Mesenchymal stem cell (in vitro differentiated cells and primary cell): Measurements from ENCODE around the gene DEF6.
A peak's percentile ranks its signal among the peaks of the same experiment; 100 is the strongest.
"Not testable (repeated sequence)": the region's sequence is repeated elsewhere in the genome, so short reads cannot be mapped to it uniquely, and the experiment has no call there.

Experiments used
- DNase-seq: peaks from one replicate; pipeline ENCODE4 v3.0.0-alpha.2; 2013
- H2AFZ ChIP-seq: one replicate; pipeline ENCODE4 v1.6.1; 2013; ENCODE audit warnings: low read depth, mild to moderate bottlenecking, control low read depth, inconsistent platforms, low read length, moderate library complexity
- H2AK5ac ChIP-seq: 2 replicates; pipeline ENCODE4 v1.6.1; 2013; ENCODE audit warnings: low read length, moderate library complexity, mild to moderate bottlenecking, inconsistent platforms; ENCODE audit not compliant: severe bottlenecking
- H2BK120ac ChIP-seq: one replicate; pipeline ENCODE4 v1.6.1; 2013; ENCODE audit warnings: low read depth, mild to moderate bottlenecking, inconsistent platforms, low read length, moderate library complexity
- H2BK12ac ChIP-seq, 2 experiments: one replicate each; pipeline ENCODE4 v1.6.1; 2013; ENCODE audit warnings: inconsistent platforms in 2 of 2, low read length in 2 of 2, mild to moderate bottlenecking in 2 of 2, moderate library complexity in 2 of 2, control low read depth in 1 of 2
- H2BK15ac ChIP-seq: one replicate; pipeline ENCODE4 v1.6.1; 2013; ENCODE audit warnings: mild to moderate bottlenecking, low read depth, inconsistent platforms; ENCODE audit not compliant: poor library complexity, severe bottlenecking
- H2BK5ac ChIP-seq: 2 replicates; pipeline ENCODE4 v1.6.1; 2013; ENCODE audit warnings: low read depth, mild to moderate bottlenecking, low read length, control low read depth, inconsistent platforms; ENCODE audit not compliant: poor library complexity, severe bottlenecking
- H3K14ac ChIP-seq, 2 experiments: one replicate each; pipeline ENCODE4 v1.6.1; 2013; ENCODE audit warnings: inconsistent platforms in 2 of 2, low read length in 2 of 2, control low read depth in 1 of 2, mild to moderate bottlenecking in 1 of 2, moderate library complexity in 1 of 2
- H3K18ac ChIP-seq, 2 experiments: one replicate each; pipeline ENCODE4 v1.6.1; 2013; ENCODE audit warnings: inconsistent platforms in 2 of 2, low read length in 2 of 2, control low read depth in 1 of 2, low read depth in 1 of 2, mild to moderate bottlenecking in 1 of 2
- H3K23ac ChIP-seq, 2 experiments: one replicate each; pipeline ENCODE4 v1.6.1; 2013; ENCODE audit warnings: inconsistent platforms in 2 of 2, low read length in 2 of 2, mild to moderate bottlenecking in 2 of 2, moderate library complexity in 2 of 2, control low read depth in 1 of 2
- H3K27ac ChIP-seq: 2 replicates; pipeline ENCODE4 v1.5.1; 2013; ENCODE audit warnings: mild to moderate bottlenecking, moderate library complexity, low read length, control low read depth, inconsistent platforms; ENCODE audit not compliant: poor library complexity, severe bottlenecking
- H3K27me3 ChIP-seq, 2 experiments: 2 replicates each; pipeline versions ENCODE4 v1.6.1 to v1.7.0; 2013; ENCODE audit warnings: low read length in 2 of 2, mild to moderate bottlenecking in 2 of 2, moderate library complexity in 2 of 2, control low read depth in 1 of 2, inconsistent platforms in 1 of 2; ENCODE audit not compliant: control insufficient read depth in 1 of 2, insufficient read depth in 1 of 2
- H3K36me3 ChIP-seq, 2 experiments: 2 replicates each; pipeline versions ENCODE4 v1.6.1 to v1.7.0; 2013; ENCODE audit warnings: low read length in 2 of 2, control low read depth in 1 of 2, inconsistent platforms in 1 of 2, low read depth in 1 of 2, mild to moderate bottlenecking in 1 of 2; ENCODE audit not compliant: insufficient read depth in 2 of 2, control insufficient read depth in 1 of 2
- H3K4ac ChIP-seq, 2 experiments: one replicate each; pipeline ENCODE4 v1.6.1; 2013; ENCODE audit warnings: inconsistent platforms in 2 of 2, low read length in 2 of 2, mild to moderate bottlenecking in 2 of 2, moderate library complexity in 2 of 2, control low read depth in 1 of 2, low read depth in 1 of 2
- H3K4me1 ChIP-seq: 2 replicates; pipeline ENCODE4 v1.6.1; 2013; ENCODE audit warnings: low read depth, low read length, control low read depth; ENCODE audit not compliant: control insufficient read depth, insufficient read depth
- H3K4me2 ChIP-seq: 2 replicates; pipeline ENCODE4 v1.6.1; 2013; ENCODE audit warnings: low read length, mild to moderate bottlenecking, inconsistent platforms; ENCODE audit not compliant: poor library complexity, severe bottlenecking
- H3K4me3 ChIP-seq, 2 experiments: 2 replicates each; pipeline versions ENCODE4 v1.5.1 to v1.7.0; 2013; ENCODE audit warnings: low read length in 2 of 2, mild to moderate bottlenecking in 2 of 2, control low read depth in 1 of 2, low read depth in 1 of 2; ENCODE audit not compliant: insufficient read depth in 1 of 2
- H3K79me1 ChIP-seq: replicated peaks from 2 replicates; pipeline ENCODE4 v1.6.1; 2013; ENCODE audit warnings: mild to moderate bottlenecking, control low read depth, low read length, inconsistent platforms; ENCODE audit not compliant: poor library complexity, severe bottlenecking
- H3K9ac ChIP-seq: 2 replicates; pipeline ENCODE4 v1.7.0; 2013; ENCODE audit warnings: mild to moderate bottlenecking, low read length, moderate library complexity
- H3K9me3 ChIP-seq: 2 replicates; pipeline ENCODE4 v1.7.0; 2013; ENCODE audit warnings: mild to moderate bottlenecking, low read length; ENCODE audit not compliant: control insufficient read depth
- H4K8ac ChIP-seq: one replicate; pipeline ENCODE4 v1.6.1; 2013; ENCODE audit warnings: inconsistent platforms, mild to moderate bottlenecking, low read length, moderate library complexity
- H4K91ac ChIP-seq: one replicate; pipeline ENCODE4 v1.6.1; 2013; ENCODE audit warnings: mild to moderate bottlenecking, low read length, inconsistent platforms
- WGBS: methylation state at CpG from one replicate; pipeline ENCODE4 v1.1.7; 2013; ENCODE audit warnings: mixed read lengths; 5-methylcytosine and 5-hydroxymethylcytosine counted together

The DEF6 gene

DNA sequence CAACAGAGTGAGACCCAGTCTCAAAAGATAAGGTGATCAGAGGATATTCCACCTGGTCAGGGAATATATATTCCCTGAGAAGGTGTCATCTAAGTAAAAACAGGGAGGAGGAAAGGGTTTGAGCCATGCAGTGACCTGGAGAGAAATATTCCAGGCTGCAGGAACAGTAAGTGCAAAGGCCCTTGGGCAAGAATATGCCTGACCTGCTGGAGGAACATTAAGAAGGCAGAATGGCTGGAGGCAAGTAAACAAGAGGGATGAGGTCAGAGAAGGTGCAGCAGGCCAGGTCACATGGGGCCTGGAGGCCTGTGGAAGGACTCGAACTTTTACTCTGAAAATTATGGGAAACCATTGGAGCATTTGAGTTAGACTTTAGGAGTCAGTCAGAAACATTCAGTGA, 6.7 kb downstream of the DEF6 start:
- Histone ChIP-seq H2BK15ac (no peak overlapping the region), H2AK5ac (no peak overlapping the region), H3K4ac (no peak overlapping the region), H3K27me3 (peaks cover 0 to 13% of the 10 kb centered on the region in 2 experiments), H4K91ac (no peak overlapping the region), H3K79me1 (no peaks in the 10 kb centered on the region), H4K8ac (no peak overlapping the region), H2BK5ac (no peak overlapping the region), H2BK12ac (no peak overlapping the region), H3K14ac (no peak overlapping the region), H3K27ac (no peak overlapping the region), H2AFZ (no peak overlapping the region), H3K9me3 (no peaks in the 10 kb centered on the region), H2BK120ac (no peak overlapping the region), H3K4me2 (no peak overlapping the region), H3K23ac (no peak overlapping the region), H3K4me3 (no peak overlapping the region), H3K4me1 (peaks cover 5% of the 10 kb centered on the region), H3K36me3 (no peaks in the 10 kb centered on the region), H3K9ac (no peak overlapping the region), H3K18ac (peak overlapping the region in 1 of 2 experiments; percentile 23)
- DNase-seq, result peak; percentile 32
- 86% methylated on average over 1 of the region's 1 CpG for WGBS

DNA sequence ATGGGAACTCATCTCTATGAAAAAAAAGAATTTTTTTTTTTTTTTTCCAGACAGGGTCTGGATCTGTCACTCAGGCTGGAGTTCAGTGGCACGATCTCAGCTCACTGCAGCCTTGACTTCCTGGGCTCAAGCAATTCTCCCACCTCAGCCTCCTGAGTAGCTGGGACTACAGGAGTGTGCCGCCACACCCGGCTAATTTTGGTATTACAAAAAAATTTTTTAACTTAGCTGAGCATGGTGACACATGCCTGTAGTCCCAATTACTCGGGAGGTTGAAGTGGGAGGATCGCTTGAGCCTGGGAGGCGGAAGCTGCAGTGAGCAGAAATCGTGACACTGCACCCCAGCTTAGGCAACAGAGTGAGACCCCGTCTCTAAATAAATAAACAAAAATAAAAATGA, 7.5 kb downstream of the DEF6 start:
- Histone ChIP-seq H3K23ac (no peak overlapping the region), H3K9ac (no peak overlapping the region), H2BK120ac (no peak overlapping the region), H3K27me3 (peaks cover 2 to 21% of the 10 kb centered on the region in 2 experiments), H3K4me2 (no peak overlapping the region), H3K4me1 (peaks cover 5% of the 10 kb centered on the region), H4K8ac (no peak overlapping the region), H2AK5ac (no peak overlapping the region), H2BK5ac (no peak overlapping the region), H2BK15ac (no peak overlapping the region), H3K4me3 (no peak overlapping the region), H3K18ac (no peak overlapping the region), H3K14ac (no peak overlapping the region), H3K79me1 (no peaks in the 10 kb centered on the region), H4K91ac (no peak overlapping the region), H2BK12ac (no peak overlapping the region), H3K9me3 (no peaks in the 10 kb centered on the region), H3K36me3 (no peaks in the 10 kb centered on the region), H3K4ac (no peak overlapping the region), H3K27ac (no peak overlapping the region), H2AFZ (no peak overlapping the region)
- no peak for DNase-seq
- WGBS, result 87% methylated on average over 7 of the region's 8 CpGs

DNA sequence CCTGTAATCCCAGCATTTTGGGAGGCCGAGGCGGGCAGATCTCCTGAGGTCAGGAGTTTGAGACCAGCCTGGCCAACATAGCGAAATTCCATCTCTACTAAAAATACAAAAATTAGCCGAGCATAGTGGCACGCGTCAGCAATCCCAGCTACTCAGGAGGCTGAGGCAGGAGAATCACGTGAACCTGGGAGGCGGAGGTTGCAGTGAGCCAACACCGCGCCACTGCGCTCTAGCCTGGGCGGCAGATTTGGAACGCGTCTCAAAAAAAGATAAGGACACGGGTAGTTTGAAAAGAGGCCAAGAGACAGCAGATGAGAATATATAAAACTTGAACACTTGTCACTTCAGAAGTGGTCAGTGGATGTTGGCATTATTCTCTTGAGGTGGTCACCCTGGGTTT, 9.5 kb downstream of the DEF6 start:
- DNase-seq, H2BK15ac ChIP-seq, H2BK120ac ChIP-seq, H3K36me3 ChIP-seq, H2AFZ ChIP-seq, H4K91ac ChIP-seq, H3K9me3 ChIP-seq, H2BK12ac ChIP-seq, H2AK5ac ChIP-seq, H3K23ac ChIP-seq, H3K14ac ChIP-seq, H3K4me2 ChIP-seq, H2BK5ac ChIP-seq, H3K79me1 ChIP-seq, H3K4me3 ChIP-seq, H3K4me1 ChIP-seq, H3K9ac ChIP-seq, H3K4ac ChIP-seq, H3K18ac ChIP-seq, H4K8ac ChIP-seq, H3K27ac ChIP-seq: not testable (repeated sequence)
- 95% methylated on average over 15 of the region's 15 CpGs for WGBS
- H3K27me3 ChIP-seq, result peaks cover 3 to 40% of the 10 kb centered on the region in 2 experiments

DNA sequence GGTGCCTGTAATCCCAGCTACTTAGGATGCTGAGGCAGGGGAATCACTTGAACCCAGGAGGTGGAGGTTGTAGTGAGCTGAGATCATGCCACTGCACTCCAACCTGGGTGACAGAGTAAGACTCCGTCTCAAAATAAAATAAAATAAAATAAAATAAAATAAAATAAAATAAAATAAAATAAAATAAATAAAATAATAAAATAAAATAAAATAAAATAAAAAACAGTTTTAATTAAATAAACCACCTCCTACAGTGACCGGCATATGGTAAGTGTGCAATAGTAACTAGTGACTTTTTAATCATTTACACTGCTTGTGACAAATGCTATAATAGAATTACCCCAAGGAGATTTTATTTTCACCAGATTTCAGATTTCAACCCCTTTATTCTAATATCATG, 10.9 kb downstream of the DEF6 start:
- peaks cover 3 to 46% of the 10 kb centered on the region in 2 experiments for H3K27me3 ChIP-seq
- not testable (repeated sequence) for H2BK12ac ChIP-seq, H3K18ac ChIP-seq, H3K4me1 ChIP-seq, H4K91ac ChIP-seq, DNase-seq, H3K27ac ChIP-seq, H2BK15ac ChIP-seq, H3K79me1 ChIP-seq, H2AFZ ChIP-seq, H3K4me2 ChIP-seq, H3K23ac ChIP-seq, H3K4me3 ChIP-seq, H2BK120ac ChIP-seq, H3K14ac ChIP-seq, H3K9me3 ChIP-seq, H2AK5ac ChIP-seq, H3K36me3 ChIP-seq, H3K4ac ChIP-seq, H3K9ac ChIP-seq, H2BK5ac ChIP-seq, H4K8ac ChIP-seq
- no CpG with 5 or more reads among the region's 2 CpGs for WGBS
